Activated CD8-positive, alpha-beta memory T cell treated with anti-CD3 and anti-CD28 coated beads, Interleukin-2, amount 50 U/mL, for 4 hours (primary cell): ENCODE measurements around the gene ZBP1.

Source experiments
- DNase-seq: peaks from one replicate; pipeline ENCODE4 v3.0.0-alpha.2; 2020

The ZBP1 gene

DNA sequence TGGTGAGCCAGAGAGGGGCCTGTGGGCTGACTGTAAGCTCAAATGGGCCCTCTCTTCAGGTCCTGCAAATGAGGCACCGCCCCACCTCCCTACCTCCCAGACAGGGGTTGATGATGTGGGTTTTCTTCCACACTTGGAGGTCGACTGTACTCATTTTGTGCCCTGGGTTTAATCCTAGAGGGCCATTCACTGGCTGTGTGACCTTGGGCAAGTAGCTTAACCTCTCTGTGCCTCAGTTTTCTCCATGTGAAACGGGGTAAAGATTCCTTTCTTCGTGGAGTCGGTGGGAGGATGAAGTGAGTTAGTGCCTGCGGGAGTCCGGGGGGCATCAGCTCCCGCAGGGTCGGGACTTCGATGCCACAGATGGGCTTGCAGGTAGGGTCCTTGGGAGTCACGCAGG lies 23.9 kb downstream of the ZBP1 start:
- DNase-seq: no peak

GRCh38 chr20:57595041-57596030 lies 24.9 kb downstream of the ZBP1 start:
- DNase-seq: no peak

GRCh38 chr20:57594092-57594951 lies 25.9 kb downstream of the ZBP1 start:
- peak; percentile 59 for DNase-seq

- no peak for DNase-seq
Measured at GRCh38 chr20:57593134-57593886, 26.9 kb downstream of the ZBP1 start.

DNA sequence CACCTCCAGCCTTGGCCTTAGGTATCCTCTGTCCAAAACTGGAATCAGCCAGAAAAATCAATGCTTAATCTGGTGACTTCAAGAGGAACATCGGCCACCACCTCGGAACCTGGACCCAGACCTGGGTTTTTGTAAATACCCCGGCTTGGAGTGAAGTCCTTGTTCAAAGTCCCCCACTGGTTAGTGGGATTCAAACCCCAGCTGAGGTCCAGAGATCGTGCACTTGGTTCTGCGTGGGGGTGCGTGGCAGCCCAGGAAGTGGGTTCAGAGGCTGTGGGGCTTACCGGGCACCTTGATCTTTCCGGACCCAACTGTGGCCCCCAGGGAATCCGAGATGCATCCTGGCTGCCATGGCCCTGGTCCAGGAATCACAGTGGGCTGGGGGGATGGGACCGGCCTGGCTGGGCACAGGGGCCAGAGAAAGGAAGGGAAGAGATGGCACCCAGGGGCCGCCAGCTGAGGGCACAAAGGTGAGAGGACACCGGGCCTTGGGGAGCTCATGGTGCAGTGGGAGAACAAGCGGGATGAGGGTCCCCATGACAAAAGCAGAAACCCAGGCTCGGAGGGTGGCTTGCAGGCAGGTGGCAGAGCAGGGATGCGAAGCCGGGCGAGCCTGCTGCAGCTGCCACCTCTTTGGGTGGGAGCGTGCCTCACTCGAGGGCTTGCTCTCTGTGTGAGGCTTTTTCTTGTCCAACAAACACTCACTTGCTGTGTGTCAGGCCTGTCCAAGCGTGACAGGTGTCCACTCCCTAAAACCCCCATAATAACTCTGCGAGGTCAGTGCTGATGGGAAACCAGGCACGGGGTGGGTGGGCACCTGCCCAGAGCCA lies 27.7 kb downstream of the ZBP1 start:
- DNase-seq: no peak

- no peak for DNase-seq
Measured at GRCh38 chr20:57591289-57592229, 28.7 kb downstream of the ZBP1 start.

DNA sequence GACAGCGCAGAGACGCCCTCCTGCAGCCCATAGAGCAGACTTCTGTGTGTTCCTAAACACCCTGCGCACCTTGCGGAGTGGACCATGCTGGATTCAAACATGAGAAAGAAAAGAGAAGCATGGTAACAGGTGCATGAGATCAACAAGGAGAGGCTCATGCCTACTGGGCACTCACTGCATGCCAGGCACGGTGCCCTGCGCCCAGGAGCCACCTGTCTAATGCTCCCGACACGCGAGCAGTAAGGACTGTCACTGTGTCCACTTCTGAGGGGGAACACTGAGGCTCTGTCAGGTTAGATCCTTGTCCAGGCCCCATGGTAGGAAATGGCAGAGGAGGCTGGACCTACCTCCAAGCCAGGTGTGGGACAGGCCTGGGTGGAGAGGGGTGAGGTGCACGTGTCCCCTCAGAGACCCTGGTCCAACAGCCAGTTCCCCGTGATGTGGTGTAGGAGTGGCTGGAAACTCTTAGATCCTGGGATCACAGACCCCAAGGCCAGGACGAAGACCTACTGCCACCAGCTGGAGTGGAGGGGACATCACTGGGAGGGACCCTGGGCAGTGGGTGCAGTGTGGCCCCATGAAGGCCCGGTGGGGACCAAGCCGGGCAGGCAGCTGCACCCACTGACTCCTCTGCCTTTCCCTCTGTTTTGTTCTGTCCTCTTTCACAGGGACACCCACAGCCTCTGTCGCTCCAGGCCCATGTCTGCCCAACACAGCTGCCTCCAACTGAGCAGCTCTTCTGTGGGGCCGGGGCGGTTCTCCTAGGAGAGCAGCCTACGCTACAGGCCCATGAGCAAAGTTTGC lies 29.5 kb downstream of the ZBP1 start:
- no peak for DNase-seq

- DNase-seq: no peak
Measured at GRCh38 chr20:57589728-57590484, 30.3 kb downstream of the ZBP1 start.

GRCh38 chr20:57589123-57589727 lies 31.0 kb downstream of the ZBP1 start:
- DNase-seq: no peak

DNA sequence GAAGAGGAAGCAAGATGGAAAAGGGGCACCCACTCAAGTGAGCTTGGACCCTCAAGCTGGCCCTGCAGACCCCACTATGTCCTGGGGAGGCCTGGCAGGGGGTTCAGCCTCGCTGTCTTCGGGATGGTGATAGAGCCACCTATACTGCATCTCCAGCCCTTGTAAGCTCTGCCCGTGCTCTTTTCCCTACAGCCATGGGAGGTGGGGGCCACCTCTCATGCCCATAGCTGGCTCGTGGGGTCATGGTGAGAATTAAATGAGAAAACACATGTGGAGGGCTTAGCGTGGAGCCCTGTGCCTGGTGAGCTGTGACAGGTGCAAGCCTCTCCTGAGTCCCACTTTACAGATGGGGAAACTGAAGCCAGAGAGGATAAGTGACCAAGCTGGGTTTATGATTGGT lies 31.6 kb downstream of the ZBP1 start:
- no peak for DNase-seq

- no peak for DNase-seq
Measured at GRCh38 chr20:57587989-57588377, 32.2 kb downstream of the ZBP1 start.

- no peak for DNase-seq
Measured at GRCh38 chr20:57587278-57587988, 32.8 kb downstream of the ZBP1 start.

- DNase-seq: no peak
Measured at GRCh38 chr20:57586943-57587277, 33.3 kb downstream of the ZBP1 start.

- no peak for DNase-seq
Measured at GRCh38 chr20:57586370-57586793, 33.8 kb downstream of the ZBP1 start.

DNA sequence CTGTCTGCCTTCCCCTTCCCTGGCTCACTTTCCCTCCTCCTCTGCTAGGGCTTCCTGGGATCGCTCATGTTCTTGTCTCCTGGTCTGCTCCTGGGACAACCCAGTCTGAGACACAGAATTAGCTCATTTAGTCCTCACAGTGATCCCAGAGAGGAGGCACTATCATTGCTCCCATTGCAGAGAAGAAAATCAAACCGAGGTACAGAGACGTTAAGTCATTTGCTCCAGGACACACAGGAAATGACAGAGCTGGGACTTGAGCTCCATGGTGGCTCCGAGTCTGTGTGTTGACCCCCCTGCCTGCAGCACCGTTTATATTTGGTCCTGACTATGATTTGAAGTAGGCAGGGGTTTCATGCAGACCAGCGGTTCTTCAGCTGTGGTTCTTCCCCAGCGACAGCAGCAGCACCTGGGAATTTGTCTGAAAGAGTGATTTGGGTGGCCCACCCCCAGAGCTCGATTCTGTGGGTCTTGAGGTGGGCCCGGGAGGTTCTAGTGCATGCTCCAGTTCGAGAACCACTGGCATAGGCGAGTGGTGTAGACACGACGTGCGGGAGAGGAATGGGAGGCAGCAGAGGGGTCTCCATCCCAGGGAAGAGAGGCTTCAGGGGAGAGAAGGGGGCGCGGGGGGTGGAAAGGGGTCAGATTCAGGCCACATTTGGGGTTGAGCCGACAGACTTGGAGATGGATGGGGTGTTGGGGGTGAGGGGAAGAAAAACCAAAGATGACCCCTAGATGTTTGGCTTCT lies 34.6 kb downstream of the ZBP1 start:
- no peak for DNase-seq

GRCh38 chr20:57584768-57585461 lies 35.3 kb downstream of the ZBP1 start:
- DNase-seq: no peak
